HG03469 (cell line): ENCODE results near the gene TEAD2.

ENCODE experiments used
- ATAC-seq: cut with Tn5 transposase; IDR thresholded peaks from one replicate; pipeline ENCODE4 v1.9.1; 2021; ENCODE audit warnings: mild to moderate bottlenecking, moderate library complexity, moderate number of reproducible peaks; ENCODE audit not compliant: unreplicated experiment

Gene TEAD2

GRCh38 chr19:49362048-49362928 lies at the start of gene TEAD2:
Gene TEAD2 (minus strand): TSS chr19:49362416. CDS start chr19:49360075, 2,341 bp downstream.
- ATAC-seq, result no peak

- ATAC-seq, result no peak
These were observed 49.6 kb upstream of the TEAD2 start for GRCh38 chr19:49411681-49412326.

- no peak for ATAC-seq
These were observed 47.3 kb upstream of the TEAD2 start for GRCh38 chr19:49409441-49410029.

- no peak for ATAC-seq
These were observed 46.7 kb upstream of the TEAD2 start for GRCh38 chr19:49408816-49409440.

GRCh38 chr19:49407482-49408015 lies 45.3 kb upstream of the TEAD2 start:
- no peak for ATAC-seq

GRCh38 chr19:49407079-49407478 lies 44.9 kb upstream of the TEAD2 start:
- no peak for ATAC-seq

GRCh38 chr19:49403404-49404187 lies 41.4 kb upstream of the TEAD2 start:
- ATAC-seq, result no peak

GRCh38 chr19:49400029-49400428 lies 37.8 kb upstream of the TEAD2 start:
- ATAC-seq, result no peak

- no peak for ATAC-seq
These were observed 36.7 kb upstream of the TEAD2 start for GRCh38 chr19:49398931-49399330.

- no peak for ATAC-seq
These were observed 35.9 kb upstream of the TEAD2 start for GRCh38 chr19:49398001-49398615.

GRCh38 chr19:49396738-49397505 lies 34.7 kb upstream of the TEAD2 start:
- ATAC-seq, result no peak

GRCh38 chr19:49395581-49396407 lies 33.6 kb upstream of the TEAD2 start:
- no peak for ATAC-seq

GRCh38 chr19:49393881-49394280 lies 31.7 kb upstream of the TEAD2 start:
- no peak for ATAC-seq

- no peak for ATAC-seq
These were observed 29.6 kb upstream of the TEAD2 start for GRCh38 chr19:49391581-49392399.

- no peak for ATAC-seq
These were observed 28.7 kb upstream of the TEAD2 start for GRCh38 chr19:49390929-49391359.

- no peak for ATAC-seq
These were observed 28.1 kb upstream of the TEAD2 start for GRCh38 chr19:49390131-49390928.

- no peak for ATAC-seq
These were observed 27.2 kb upstream of the TEAD2 start for GRCh38 chr19:49389406-49389805.
